Measurements from ENCODE around the gene PRIM2.
"Not testable (repeated sequence)": the region's sequence is repeated elsewhere in the genome, so short reads cannot be mapped to it uniquely, and the experiment has no call there.

The PRIM2 gene

DNA sequence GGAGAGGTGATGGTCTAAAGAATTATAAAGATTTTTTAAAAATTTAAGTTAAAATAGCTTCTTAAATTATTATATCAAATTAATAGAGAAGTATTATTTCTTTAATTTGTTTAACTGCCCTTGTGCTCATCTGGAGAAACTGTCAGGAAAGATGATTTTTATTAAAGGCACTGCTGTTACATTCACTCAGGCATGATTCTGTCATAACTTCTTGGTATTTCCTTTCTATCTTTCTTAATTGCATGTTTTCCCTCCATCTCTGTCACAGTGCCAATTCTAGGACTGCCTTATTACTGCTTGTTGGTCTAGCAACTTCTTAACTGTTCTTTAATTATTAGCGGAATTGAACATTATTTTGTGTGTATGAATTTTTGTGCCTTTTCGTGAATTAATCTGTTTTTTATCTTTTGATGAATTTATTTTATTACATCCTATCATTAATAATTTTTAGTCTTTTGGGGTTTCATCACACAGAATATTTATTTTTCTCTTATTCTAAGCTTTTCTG is 47.7 kb downstream of the PRIM2 start:
- DNase-seq (ENCODE audit: low read depth in 2 of 2) = not testable (repeated sequence)

DNA sequence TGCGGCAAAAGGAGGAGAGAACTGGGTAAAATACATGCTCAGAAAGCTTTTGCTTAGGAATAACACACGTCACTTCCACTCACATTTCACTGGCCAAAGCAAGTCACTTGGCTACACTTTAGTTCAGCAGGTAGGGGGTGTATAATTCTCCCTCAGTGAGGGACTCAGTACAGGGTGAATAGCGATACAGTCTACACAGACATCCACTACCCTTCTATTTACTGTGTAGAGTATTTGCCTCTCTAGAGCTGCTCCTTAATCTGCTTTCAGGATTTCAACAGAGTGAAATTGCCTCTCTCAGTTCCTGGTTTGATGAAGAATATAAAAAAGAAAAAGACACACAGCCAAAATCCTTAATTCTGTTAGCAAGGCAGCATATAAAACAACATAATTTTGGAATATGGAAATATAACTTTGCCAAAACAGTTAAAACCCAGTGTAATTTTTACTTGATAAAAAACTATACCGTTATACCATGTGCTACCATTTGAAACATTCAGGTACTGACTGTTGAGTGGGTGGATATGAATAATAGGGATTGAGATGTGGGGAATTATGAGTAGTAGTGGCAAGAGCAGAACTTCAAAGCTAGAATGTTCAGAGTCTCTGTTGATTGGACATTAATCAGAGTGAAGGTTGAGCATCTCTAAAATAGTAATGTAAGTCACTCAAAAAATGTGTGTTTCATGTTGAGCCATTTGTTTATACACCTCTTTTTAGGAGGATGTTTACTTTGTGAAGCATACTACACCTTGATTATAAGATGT is 51.7 kb downstream of the PRIM2 start:
- DNase-seq (ENCODE audit: low read depth in 2 of 2) = not testable (repeated sequence)

DNA sequence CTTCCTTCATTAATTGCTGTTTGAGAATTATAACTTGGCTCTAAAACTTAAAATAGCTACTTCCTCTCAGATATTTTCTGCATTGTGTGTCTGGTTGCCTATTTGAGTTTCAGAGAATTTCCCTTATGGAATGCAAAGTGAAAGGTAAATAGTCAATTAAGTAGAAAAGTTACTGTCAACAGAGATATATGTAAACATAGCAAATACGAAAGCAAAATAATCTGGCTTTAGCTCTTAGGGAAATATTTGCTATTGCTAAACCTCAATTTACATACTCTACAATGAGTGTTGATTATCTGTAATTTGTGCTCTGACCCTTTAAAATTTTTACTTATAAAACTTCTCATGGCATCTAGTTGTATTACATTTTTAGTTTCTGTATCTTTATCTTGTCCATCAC is 54.3 kb downstream of the PRIM2 start:
- not testable (repeated sequence) for DNase-seq (ENCODE audit: low read depth in 2 of 2)

DNA sequence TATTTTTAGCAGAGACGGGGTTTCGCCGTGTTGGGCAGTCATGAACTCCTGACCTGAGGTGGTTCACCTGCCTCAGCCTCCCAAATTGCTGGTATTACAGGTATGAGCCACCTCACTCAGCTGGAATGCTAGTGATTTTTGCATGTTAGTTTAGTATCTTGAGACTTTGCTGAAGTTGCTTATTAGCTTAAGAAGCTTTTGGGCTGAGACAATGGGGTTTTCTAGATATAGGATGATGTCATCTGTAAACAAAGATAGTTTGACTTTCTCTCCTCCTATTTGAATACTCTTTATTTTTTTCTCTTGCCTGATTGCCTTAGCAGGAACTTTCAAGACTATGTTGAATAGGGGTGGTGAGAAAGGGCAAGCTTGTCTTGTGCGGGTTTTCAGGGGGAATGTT is 57.3 kb downstream of the PRIM2 start:
- not testable (repeated sequence) for DNase-seq (ENCODE audit: low read depth in 2 of 2)

DNA sequence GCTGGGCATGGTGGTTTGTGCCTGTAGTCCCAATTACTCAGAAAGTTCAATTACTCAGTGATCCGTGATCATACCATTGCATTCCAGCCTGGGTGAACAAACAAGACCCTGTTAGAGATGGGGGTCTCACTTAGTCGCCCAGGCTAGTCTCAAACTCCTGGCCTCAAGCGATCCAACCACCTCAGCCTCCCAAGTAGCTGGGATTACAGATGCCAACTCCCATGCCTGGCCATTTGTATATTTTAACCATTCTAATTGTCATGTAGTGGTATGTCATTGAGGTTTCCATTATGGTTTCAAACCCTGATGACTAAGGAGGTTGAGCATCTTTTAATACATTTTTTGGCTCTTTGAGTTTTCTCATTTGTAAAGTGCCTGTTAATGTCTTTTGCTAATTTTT is 58.7 kb downstream of the PRIM2 start:
- not testable (repeated sequence) for DNase-seq (ENCODE audit: low read depth in 2 of 2)

DNA sequence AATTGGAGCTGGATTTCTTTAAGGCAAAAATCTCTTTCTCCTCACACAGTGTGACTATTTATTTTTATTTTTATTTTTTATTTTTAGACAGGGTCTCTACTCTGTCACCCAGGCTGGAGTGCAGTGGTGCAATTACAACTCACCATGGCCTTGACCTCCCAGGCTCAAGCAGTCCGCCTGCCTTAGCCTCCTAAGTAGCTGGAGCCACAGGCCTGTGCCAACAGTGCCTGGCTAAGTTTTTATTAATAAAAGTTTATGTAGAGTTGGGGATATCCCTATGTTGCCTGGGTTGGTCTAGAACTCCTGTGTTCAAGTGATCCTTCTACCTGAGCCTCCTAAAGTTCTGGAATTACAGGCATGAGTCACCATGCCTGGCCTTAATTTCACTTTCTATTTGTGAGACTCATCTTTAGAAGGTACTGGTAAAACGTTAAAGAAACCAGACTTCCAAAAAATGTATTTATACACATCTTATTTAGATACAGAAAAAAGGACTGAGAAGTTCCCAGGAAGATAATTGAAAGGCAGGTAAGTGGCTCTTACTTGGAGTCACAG is 71.7 kb downstream of the PRIM2 start:
- not testable (repeated sequence) for DNase-seq (ENCODE audit: low read depth in 2 of 2)

DNA sequence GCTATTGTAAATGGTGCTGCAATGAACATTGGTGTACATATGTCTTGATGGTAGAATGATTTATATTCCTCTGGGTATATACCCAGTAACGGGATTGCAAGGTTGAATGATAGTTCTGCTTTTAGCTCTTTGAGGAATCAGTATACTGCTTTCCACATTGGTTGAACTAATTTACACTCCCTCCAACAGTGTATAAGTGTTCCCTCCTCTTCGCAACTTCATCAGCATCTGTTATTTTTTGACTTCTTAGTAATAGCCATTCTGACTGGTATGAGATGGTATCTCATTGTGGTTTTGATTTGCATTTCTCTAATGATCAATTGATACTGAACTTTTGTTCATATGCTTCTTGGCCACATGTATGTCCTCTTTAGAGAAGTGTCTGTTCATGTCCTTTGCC is 73.4 kb downstream of the PRIM2 start:
- DNase-seq (ENCODE audit: low read depth in 2 of 2) = not testable (repeated sequence)

DNA sequence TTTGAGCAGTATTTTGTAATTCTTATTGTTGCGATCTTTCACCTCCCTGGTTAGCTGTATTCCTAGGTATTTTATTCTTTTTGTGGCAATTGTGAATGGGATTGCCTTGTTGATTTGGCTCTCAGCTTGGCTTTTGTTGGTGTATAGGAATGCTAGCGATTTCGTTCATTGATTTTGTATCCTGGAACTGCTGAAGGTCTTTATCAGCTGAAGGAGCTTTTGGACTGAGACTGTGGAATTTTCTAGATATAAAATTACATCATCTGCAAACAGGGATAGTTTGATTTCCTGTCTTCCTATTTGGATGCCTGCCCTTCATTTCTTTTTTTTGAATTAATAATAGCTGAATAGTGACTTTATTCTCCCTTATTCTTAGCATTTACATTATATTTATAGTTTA is 74.6 kb downstream of the PRIM2 start:
- DNase-seq (ENCODE audit: low read depth in 2 of 2) = not testable (repeated sequence)

DNA sequence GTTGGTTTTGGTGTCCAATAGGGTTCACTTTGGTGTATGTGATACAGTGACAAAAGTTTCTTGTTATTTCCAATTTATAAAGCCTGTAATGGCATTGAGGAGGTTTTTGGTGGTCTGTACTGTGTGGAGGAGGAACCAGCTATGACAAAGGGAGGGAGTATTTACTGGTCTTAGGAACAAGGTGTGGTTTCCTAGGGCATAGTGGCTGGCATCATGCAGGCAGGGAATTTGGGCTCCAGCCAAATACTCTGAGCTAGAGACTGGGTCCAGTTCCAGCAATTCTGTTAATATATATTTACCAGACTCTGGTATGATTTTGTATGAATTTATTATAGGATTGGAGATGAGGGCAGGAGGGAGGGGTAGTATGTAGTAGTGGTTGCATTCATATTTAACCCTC is 101.9 kb downstream of the PRIM2 start:
- not testable (repeated sequence) for DNase-seq (ENCODE audit: low read depth in 2 of 2)

DNA sequence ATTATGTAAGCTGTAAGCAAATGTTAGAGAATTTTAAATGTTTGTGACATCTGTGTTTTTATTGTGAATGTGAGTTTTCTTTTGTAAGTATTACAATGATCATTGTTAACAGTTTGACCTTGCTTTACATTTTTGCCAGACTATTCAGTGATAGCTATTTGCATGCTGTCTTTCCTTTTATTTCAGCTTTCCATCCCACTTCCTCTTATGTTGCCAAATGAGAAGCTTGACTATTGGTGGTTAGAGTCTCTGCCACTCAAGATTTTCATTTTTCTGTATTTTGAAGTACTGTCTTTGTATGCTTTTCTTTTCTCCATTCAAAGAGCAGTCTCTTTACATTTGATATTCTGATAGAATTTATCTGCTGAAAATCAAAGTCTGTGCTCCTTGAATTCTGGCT is 104.1 kb downstream of the PRIM2 start:
- DNase-seq (ENCODE audit: low read depth in 2 of 2) = no peak

DNA sequence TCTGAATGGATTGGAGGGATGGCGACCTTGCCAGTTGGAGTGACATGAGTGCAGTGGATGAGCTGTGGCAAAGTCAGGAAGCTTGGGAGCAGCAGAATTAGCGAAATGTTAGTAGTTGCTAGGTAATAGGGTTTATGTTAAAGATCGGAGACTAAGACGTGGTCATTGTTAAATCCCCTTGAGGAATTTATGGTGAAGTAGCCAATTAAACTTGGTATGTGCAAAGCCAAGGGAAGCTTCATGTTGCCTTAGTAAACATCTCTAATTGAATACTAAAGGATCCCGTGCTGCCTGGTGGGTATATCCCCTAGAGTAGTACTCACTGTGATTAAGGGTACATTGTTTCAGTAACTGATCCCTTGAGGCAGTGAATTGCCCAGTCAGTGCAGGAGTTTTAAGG is 106.0 kb downstream of the PRIM2 start:
- no peak for DNase-seq (ENCODE audit: low read depth in 2 of 2)

DNA sequence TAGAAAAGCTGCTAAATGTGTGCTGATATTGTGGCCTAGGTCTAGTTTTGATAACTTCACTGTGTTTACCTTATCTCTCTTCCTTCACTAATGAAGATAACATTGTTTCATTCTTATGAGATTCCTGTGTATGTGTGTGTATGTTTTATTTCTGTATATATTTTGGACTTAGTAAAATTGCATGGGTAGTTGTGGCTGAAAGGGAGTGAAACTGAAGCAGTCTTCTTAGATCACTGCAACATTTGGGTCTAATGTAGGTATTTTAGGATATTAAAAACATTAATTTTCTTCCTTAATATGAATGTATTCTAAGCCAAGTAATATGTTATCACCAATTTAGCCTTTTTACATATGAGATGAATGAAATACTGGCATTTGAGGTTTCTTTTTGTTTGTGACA is 114.3 kb downstream of the PRIM2 start:
- not testable (repeated sequence) for DNase-seq (ENCODE audit: low read depth in 2 of 2)

DNA sequence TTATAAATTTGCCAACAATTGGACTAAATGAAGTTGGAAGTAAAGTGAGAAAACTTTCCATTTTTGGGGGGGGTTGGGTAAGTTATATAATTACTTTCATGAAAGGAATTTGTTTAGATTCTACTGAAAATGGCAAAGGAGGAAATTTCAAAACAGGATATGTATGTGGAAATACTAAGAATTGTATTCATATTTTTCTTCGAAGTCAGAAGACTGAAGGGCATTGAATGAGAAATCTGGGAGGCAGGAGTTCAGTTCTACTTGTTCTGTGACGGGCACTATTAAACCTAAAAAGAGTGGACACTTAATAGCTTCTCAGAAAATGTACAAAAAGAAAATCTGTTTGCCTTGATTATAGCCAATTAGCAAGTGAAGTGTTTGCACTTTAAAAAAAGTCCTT is 114.7 kb downstream of the PRIM2 start:
- no peak for DNase-seq (ENCODE audit: low read depth in 2 of 2)

DNA sequence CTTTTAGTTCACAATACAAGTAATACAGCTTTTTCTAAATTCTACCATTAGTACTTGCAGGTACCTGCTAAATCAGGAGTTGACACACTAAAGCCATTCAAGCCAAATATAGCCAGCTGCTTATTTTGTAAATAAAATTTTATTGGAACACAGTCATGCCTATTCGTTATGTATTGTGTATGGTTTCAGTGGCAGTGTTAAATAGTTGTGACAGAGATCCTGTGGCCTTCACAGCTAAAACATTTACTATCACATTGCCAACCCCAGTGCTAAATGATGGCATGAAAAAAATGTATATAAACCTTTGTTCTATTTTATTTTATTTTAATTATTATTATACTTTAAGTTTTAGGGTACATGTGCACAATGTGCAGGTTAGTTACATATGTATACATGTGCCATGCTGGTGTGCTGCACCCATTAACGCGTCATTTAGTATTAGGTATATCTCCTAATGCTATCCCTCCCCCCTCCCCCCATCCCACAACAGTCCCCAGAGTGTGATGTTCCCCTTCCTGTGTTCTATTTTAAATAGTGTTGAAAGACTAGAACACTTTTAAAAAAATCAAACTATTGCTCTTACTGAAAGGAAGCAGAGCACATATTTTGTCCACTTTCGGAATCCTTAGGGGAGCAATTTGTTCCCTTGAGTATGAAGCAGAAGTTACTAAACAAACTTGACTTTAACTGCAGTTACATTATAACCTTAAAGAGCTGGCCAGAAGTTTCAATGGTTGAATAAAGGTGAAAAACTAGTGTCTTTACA is 115.7 kb downstream of the PRIM2 start:
- DNase-seq (ENCODE audit: low read depth in 2 of 2) = no peak

DNA sequence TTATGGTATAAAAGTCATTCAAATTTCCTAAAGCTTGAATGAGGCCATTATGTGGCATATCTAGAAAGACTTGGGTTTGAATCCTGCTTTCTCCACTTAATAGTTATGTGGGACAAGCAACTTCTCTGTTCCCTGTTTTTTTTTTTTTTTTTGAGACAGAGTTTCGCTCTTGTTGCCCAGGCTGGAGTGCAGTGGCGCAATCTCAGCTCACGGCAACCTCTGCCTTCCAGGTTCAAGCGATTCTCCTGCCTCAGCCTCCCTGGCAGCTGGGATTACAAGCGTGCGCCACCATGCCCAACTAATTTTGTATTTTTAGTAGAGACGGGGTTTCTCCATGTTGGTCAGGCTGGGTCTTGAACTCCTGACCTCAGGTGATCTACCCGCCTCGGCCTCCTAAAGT is 116.4 kb downstream of the PRIM2 start:
- not testable (repeated sequence) for DNase-seq (ENCODE audit: low read depth in 2 of 2)

DNA sequence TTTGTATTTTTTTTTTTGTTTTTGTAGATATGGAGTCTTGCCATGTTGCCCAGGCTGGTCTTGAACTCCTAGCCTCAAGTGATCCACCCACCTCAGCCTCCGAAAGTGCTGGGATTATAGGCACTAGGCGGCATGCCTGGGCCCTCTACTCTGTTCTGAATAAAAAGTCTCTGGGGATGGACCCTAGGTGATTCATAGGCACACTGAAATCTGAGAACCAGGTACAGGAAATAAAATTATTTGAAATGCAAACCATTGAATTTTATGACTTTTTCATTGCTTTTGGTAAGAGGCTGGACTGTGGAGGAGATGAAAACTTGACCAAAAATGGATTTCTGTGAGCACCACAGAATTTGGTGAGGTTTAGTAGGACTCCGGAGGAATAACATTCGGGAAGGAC is 117.5 kb downstream of the PRIM2 start:
- DNase-seq (ENCODE audit: low read depth in 2 of 2) = no peak

DNA sequence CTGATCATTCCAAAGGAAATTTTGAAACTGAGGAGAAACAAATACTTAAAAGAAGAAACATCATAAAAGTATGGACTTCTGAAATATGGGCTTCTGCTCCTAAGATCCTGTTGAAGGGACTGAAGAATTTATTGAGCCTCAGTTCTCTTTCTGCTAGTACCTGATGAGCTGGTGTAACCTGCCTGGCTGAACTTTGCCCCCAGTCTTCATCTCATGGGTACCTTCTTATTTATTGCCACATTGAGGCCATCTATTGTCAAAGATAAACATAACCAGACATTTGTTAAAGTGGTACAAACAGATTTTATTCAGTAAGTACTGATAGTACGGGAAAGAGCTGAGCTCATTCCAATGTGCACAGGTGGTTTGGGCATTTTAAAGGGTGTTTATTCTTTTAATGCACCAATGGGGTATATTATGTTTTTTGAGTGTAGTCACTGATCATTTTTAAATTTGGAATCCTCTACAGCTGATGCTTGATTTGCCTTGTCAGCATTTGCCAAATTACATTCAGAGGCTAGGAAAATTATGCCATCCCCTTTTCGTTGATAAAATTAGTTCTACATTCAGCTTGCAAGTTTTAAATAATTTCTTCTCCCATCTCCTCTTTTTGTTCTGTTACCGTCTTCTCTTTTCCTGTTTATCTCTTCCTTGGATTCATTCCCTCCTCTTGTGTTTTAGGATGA is 118.2 kb downstream of the PRIM2 start:
- DNase-seq (ENCODE audit: low read depth in 2 of 2) = no peak

DNA sequence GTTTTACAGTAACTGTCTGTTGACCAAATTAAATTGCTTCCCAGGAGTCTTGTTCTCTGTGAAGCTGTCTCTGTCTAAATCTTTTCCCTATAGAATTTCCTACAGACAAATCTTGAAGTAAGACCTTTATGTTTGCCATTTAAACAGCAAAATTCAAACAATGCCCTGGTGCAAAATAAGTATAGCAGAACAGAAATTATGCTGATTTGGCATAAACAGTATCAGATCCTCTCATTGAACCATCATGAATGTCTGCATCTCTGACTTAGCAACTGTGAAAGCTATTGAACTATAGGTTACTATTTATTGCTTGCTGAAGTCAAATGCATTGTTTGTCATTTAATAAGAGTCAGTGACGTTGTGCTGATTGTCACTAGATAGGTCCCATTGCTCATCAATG is 123.3 kb downstream of the PRIM2 start:
- not testable (repeated sequence) for DNase-seq (ENCODE audit: low read depth in 2 of 2)

DNA sequence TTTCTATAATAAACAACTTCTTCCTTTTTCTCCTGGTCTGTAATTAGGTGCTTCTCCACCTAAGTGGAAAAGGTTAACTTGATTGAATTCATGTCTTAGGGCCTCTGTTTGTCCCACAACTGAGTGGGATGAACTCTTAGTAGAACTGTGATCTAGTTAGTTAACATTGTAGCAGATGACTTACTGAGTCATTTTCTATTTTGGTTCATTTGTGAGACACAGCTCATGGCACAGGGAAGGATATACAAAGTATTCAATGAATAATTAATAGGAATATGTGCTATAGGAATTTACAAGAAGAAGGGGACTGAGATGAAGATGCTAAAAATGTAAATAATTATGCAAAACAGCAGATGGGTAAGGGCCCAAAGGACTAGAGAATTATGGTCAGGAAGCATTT is 124.7 kb downstream of the PRIM2 start:
- DNase-seq (ENCODE audit: low read depth in 2 of 2) = not testable (repeated sequence)

DNA sequence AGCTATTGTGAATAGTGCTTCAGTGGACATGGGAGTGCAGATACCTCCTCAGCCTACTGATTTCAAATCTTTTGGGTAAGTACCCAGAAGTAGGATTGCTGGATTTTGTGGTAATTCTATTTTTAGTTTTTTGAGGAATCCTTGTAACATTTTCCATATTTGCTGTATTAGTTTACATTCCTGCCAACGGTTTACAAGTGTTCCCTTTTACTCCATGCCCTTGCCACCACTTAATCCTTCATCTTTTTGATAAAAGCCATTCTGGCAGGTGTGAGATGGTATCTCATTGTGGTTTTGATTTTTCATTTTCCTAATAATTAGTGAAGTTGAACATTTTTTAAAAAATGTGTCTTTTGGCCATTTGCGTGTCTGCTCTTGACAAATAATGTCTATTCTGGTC is 125.8 kb downstream of the PRIM2 start:
- DNase-seq (ENCODE audit: low read depth in 2 of 2) = not testable (repeated sequence)

DNA sequence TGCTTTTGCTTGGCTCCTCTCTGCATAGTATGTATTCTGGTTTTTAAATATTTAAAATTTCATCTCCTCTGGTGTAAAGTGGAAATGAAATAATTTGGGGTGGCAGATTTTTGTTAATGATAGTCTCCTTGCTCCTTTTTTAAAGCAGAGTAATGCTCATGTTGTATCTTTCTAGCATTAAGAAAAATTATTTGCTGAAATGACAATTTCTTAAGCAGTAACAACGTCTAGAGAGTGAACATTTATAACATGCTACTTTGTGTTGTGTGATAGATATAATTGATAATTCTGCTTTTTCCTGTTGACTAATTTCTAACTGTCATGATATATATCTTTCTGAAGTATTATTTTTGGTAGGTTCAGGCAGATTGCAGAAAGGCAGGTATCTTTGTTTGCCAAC is 127.4 kb downstream of the PRIM2 start:
- DNase-seq (ENCODE audit: low read depth in 2 of 2) = not testable (repeated sequence)

DNA sequence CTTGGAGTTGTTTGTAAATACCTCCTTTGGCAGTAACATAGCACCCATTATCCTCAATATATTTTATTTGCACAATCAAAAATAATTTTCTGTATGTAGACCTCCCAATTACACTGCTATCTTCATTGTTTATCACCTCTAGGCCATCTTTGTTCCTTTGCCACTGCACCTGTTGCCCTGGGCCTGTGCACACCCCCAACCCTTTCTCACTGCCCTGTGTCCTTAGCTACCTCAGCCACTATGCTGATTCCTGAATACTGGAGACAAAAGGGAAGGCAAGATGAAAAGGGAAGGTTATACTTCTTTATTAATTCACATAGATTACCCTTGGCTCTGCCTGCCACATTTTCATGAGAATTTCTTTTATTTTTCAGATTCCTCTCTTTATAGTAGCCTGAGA is 127.9 kb downstream of the PRIM2 start:
- not testable (repeated sequence) for DNase-seq (ENCODE audit: low read depth in 2 of 2)
